Measurements from ENCODE around the gene BAZ1B. TPM values are rescaled to one million over a fixed set of nuclear protein-coding genes. Genes with fewer than 3 reads are reported as not detected.
"Not testable (repeated sequence)": the region's sequence is repeated elsewhere in the genome, so short reads cannot be mapped to it uniquely, and the experiment has no call there.

BAZ1B gene
- total RNA-seq, 4 donors from 2014 or later = 18.8 to 40.4 (median 27.4) TPM

GRCh38 chr7:73537051-73537450 lies 15.0 kb upstream of the BAZ1B start:
- TF ChIP-seq CTCF (IDR thresholded peaks at IDR 0.05) (no peak), POLR2A (IDR thresholded peaks at IDR 0.05) (no peak)
- no peaks in the 10 kb centered on the region for H3K9me3 ChIP-seq
- H3K27me3 ChIP-seq = no peaks in the 10 kb centered on the region
- no peaks in the 10 kb centered on the region for H3K4me1 ChIP-seq
- 93% methylated on average over 12 of the region's 16 CpGs; no CpG with 5 or more reads in 1 of the 2 donors for WGBS, 2 donors
- DNase-seq = no peak
- no peak overlapping the region for H3K4me3 ChIP-seq
- H3K36me3 ChIP-seq = peaks cover 27 to 84% (median 56%) of the 10 kb centered on the region in 3 donors
- intact Hi-C loops (cut with DNase I) = no loop called here
- H3K27ac ChIP-seq = no peak overlapping the region

- H3K9me3 ChIP-seq = no peaks in the 10 kb centered on the region
- peaks cover 21 to 79% (median 51%) of the 10 kb centered on the region in 3 donors for H3K36me3 ChIP-seq
- no peaks in the 10 kb centered on the region for H3K27me3 ChIP-seq
- intact Hi-C loops (cut with DNase I) = no loop called here
- 68 to 100% methylated on average over 4 to 5 of the region's 5 CpGs for WGBS, 2 donors
- H3K27ac ChIP-seq = no peak overlapping the region
- H3K4me1 ChIP-seq = no peaks in the 10 kb centered on the region
- TF ChIP-seq POLR2A (IDR thresholded peaks at IDR 0.05) = no peak
- no peak for TF ChIP-seq CTCF (IDR thresholded peaks at IDR 0.05)
- DNase-seq = no peak
- H3K4me3 ChIP-seq = no peak overlapping the region
These were observed 14.4 kb upstream of the BAZ1B start for GRCh38 chr7:73536479-73536878.

GRCh38 chr7:73535918-73536317 lies 13.8 kb upstream of the BAZ1B start:
- H3K36me3 ChIP-seq = peaks cover 21 to 73% (median 49%) of the 10 kb centered on the region in 3 donors
- H3K9me3 ChIP-seq; H3K4me3 ChIP-seq; DNase-seq; H3K27ac ChIP-seq; intact Hi-C loops (cut with DNase I); H3K27me3 ChIP-seq; H3K4me1 ChIP-seq: not testable (repeated sequence)
- 91 to 98% methylated on average over 7 of the region's 7 CpGs for WGBS, 2 donors

- H3K27me3 ChIP-seq = no peaks in the 10 kb centered on the region
These were observed 11.6 kb upstream of the BAZ1B start for GRCh38 chr7:73533742-73534141.

GRCh38 chr7:73532224-73532623 lies 10.1 kb upstream of the BAZ1B start:
- Histone ChIP-seq H3K9me3 (no peaks in the 10 kb centered on the region), H3K27me3 (no peaks in the 10 kb centered on the region), H3K4me1 (no peaks in the 10 kb centered on the region), H3K27ac (no peak overlapping the region), H3K36me3 (peaks cover 13 to 36% (median 18%) of the 10 kb centered on the region in 3 donors), H3K4me3 (no peak overlapping the region)
- intact Hi-C loops (cut with DNase I) = no loop called here
- 91 to 99% methylated on average over 5 to 6 of the region's 6 CpGs for WGBS, 2 donors
- no peak for TF ChIP-seq POLR2A (IDR thresholded peaks at IDR 0.05)
- no peak for TF ChIP-seq CTCF (IDR thresholded peaks at IDR 0.05)
- no peak for DNase-seq

More at GRCh38 chr7:73533742-73534141, 11.6 kb upstream of the BAZ1B start:
- TF ChIP-seq POLR2A (IDR thresholded peaks at IDR 0.05) (no peak), CTCF (IDR thresholded peaks at IDR 0.05) (no peak)
- no peaks in the 10 kb centered on the region for H3K4me1 ChIP-seq
- H3K27ac ChIP-seq = no peak overlapping the region
- no peak overlapping the region for H3K4me3 ChIP-seq
- H3K9me3 ChIP-seq = no peaks in the 10 kb centered on the region
- peaks cover 21 to 51% (median 33%) of the 10 kb centered on the region in 3 donors for H3K36me3 ChIP-seq
- DNase-seq = no peak
- intact Hi-C loops (cut with DNase I) = no loop called here
- WGBS, 2 donors = 69 to 89% methylated on average over 9 of the region's 9 CpGs

GRCh38 chr7:73530800-73531199 lies 8.7 kb upstream of the BAZ1B start:
- WGBS, 2 donors = 85 to 90% methylated on average over 2 to 3 of the region's 3 CpGs

More at GRCh38 chr7:73530800-73531199, 8.7 kb upstream of the BAZ1B start:
- intact Hi-C loops (cut with DNase I) = no loop called here
- no peak for DNase-seq
- Histone ChIP-seq H3K36me3 (peaks cover under 1 to 22% (median 3%) of the 10 kb centered on the region in 3 donors), H3K4me1 (peaks cover 0 to 10% (median 0%) of the 10 kb centered on the region in 3 donors), H3K9me3 (no peaks in the 10 kb centered on the region), H3K27me3 (no peaks in the 10 kb centered on the region), H3K27ac (no peak overlapping the region), H3K4me3 (no peak overlapping the region)
- TF ChIP-seq CTCF (IDR thresholded peaks at IDR 0.05) = no peak
- TF ChIP-seq POLR2A (IDR thresholded peaks at IDR 0.05) = no peak

Data from esophagus squamous epithelium (tissue), 5 donors.